Sigmoid colon (tissue), 7 donors: ENCODE measurements around the gene MYOC. TPM values are rescaled to one million over a fixed set of nuclear protein-coding genes. Genes with fewer than 3 reads are reported as not detected.
"Not testable (repeated sequence)": the region's sequence is repeated elsewhere in the genome, so short reads cannot be mapped to it uniquely, and the experiment has no call there.

Experiments used
- DNase-seq: peaks from one replicate; pipeline ENCODE4 v3.0.0-alpha.2; 2019
- H3K27ac ChIP-seq, 4 donors: fragments of 200-600 bp; sonication (generic); one replicate each; pipeline ENCODE4 v1.5.1; 2016 to 2019; ENCODE audit warnings: mild to moderate bottlenecking in 1 of 4
- H3K27me3 ChIP-seq, 3 donors: fragments of 200-600 bp; sonication (generic); one replicate each; pipeline ENCODE4 v1.5.1; 2019; ENCODE audit warnings: mild to moderate bottlenecking in 1 of 3
- H3K36me3 ChIP-seq, 4 donors: fragments of 200-600 bp; sonication (generic); one replicate each; pipeline ENCODE4 v1.5.1; 2016 to 2019
- H3K4me1 ChIP-seq, 4 donors: fragments of 200-600 bp; sonication (generic); one replicate each; pipeline ENCODE4 v1.5.1; 2017 to 2019
- H3K4me3 ChIP-seq, 4 donors: fragments of 200-600 bp; sonication (generic); one replicate each; pipeline ENCODE4 v1.5.1; 2017 to 2019; ENCODE audit warnings: mild to moderate bottlenecking in 2 of 4, moderate library complexity in 1 of 4
- H3K9me3 ChIP-seq, 4 donors: fragments of 200-600 bp in 3 of 4; sonication (generic) in 3 of 4; one replicate each; pipeline versions ENCODE4 v1.5.1 to v1.6.1; 2013 to 2019
- CTCF ChIP-seq, 4 experiments: fragments of 450-650 bp in 3 of 4; fragments of 200-600 bp in 1 of 4; IDR thresholded peaks; one replicate each; pipeline ENCODE4 v1.5.1; 2016 to 2019; ENCODE audit warnings: antibody characterized with exemption in 4 of 4, mild to moderate bottlenecking in 3 of 4, moderate library complexity in 2 of 4
- EP300 ChIP-seq, 4 donors: sonication (generic); formaldehyde crosslinking; IDR thresholded peaks; one replicate each; pipeline ENCODE4 v1.6.1; 2017; ENCODE audit warnings: antibody characterized with exemption in 4 of 4
- POLR2A ChIP-seq, 2 donors: fragments of 450-650 bp; IDR thresholded peaks; one replicate each; pipeline ENCODE4 v1.6.1; 2016; ENCODE audit warnings: antibody characterized with exemption in 2 of 2, mild to moderate bottlenecking in 2 of 2, moderate library complexity in 2 of 2
- POLR2AphosphoS5 ChIP-seq, 4 donors: sonication (generic); formaldehyde crosslinking; IDR thresholded peaks; one replicate each; pipeline ENCODE4 v1.6.1; 2017; ENCODE audit warnings: antibody characterized with exemption in 4 of 4
- WGBS, 2 donors: extraction: QIAGEN DNeasy Blood & Tissue Kit; methylation state at CpG; one replicate each; pipeline ENCODE4 v1.1.7; 2013; 5-methylcytosine and 5-hydroxymethylcytosine counted together
- intact Hi-C: fragments of 100-400 bp; cut with DNase I; formaldehyde crosslinking; loops from one replicate; pipeline ENCODE4 v1.15.1; 2023
- polyA plus RNA-seq, 3 donors: library from polyadenylated mRNA; stranded (reverse); fragments of 200-250 nt; gene quantifications; one replicate each; pipeline ENCODE4 v1.2.3, GENCODE V29; 2013
- total RNA-seq, 4 donors: library from RNA; depleted of rRNA; stranded (reverse); fragments of >200 nt; gene quantifications; one replicate each; pipeline ENCODE4 v1.1.0, GENCODE V29; 2016
- donor health status: healthy with polysubstance abuse.
- donor health status: Bipolar disorder and iron deficiency.
- donor health status: healthy.

Gene MYOC
- total and polyA plus RNA-seq, 7 donors, result 0.50 to 31.0 (median 6.7) TPM; not detected in 1

GRCh38 chr1:171622152-171622462 lies 30.4 kb downstream of the MYOC start, which contains the start of gene MYOCOS:
TSS of gene MYOCOS (plus strand) at chr1:171622243. CDS start at chr1:171623884, 1,641 bp downstream.
- H3K4me3 ChIP-seq, result no peak within 1 kb of the TSS
- 79 to 82% methylated on average over 7 of the region's 7 CpGs for WGBS, 2 donors
- no peaks in the 10 kb centered on the region for H3K27me3 ChIP-seq
- TF ChIP-seq EP300 (IDR thresholded peaks at IDR 0.05) (no peak), POLR2A (IDR thresholded peaks at IDR 0.05) (no peak), CTCF (IDR thresholded peaks at IDR 0.05) (no peak), POLR2AphosphoS5 (IDR thresholded peaks at IDR 0.05) (no peak)
- H3K9me3 ChIP-seq, result no peaks in the 10 kb centered on the region
- no peaks in the 10 kb centered on the region for H3K4me1 ChIP-seq
- DNase-seq, result no peak
- no peaks in the 10 kb centered on the region for H3K36me3 ChIP-seq
- intact Hi-C loops, result no loop called here
- no peak within 1 kb of the TSS for H3K27ac ChIP-seq

- no peak for DNase-seq
- WGBS, 2 donors, result 76 to 84% methylated on average over 2 of the region's 2 CpGs
- H3K4me1 ChIP-seq, result no peaks in the 10 kb centered on the region
- TF ChIP-seq POLR2AphosphoS5 (IDR thresholded peaks at IDR 0.05), result no peak
- intact Hi-C loops, result no loop called here
- no peak overlapping the region for H3K4me3 ChIP-seq
- H3K27me3 ChIP-seq, result no peaks in the 10 kb centered on the region
- H3K27ac ChIP-seq, result no peak overlapping the region
- H3K9me3 ChIP-seq, result no peaks in the 10 kb centered on the region
- H3K36me3 ChIP-seq, result no peaks in the 10 kb centered on the region
Measured at GRCh38 chr1:171616586-171616985, 35.9 kb downstream of the MYOC start.

- H3K4me3 ChIP-seq, H3K4me1 ChIP-seq, H3K36me3 ChIP-seq, DNase-seq, H3K9me3 ChIP-seq, intact Hi-C loops, H3K27ac ChIP-seq, H3K27me3 ChIP-seq: not testable (repeated sequence)
- 70 to 84% methylated on average over 14 of the region's 14 CpGs for WGBS, 2 donors
Measured at GRCh38 chr1:171615122-171615906, 37.2 kb downstream of the MYOC start.

GRCh38 chr1:171613282-171613681 lies 39.2 kb downstream of the MYOC start:
- Histone ChIP-seq H3K27me3 (no peaks in the 10 kb centered on the region), H3K27ac (no peak overlapping the region), H3K36me3 (no peaks in the 10 kb centered on the region), H3K4me3 (no peak overlapping the region), H3K9me3 (no peaks in the 10 kb centered on the region), H3K4me1 (no peaks in the 10 kb centered on the region)
- TF ChIP-seq CTCF (IDR thresholded peaks at IDR 0.05) (no peak), EP300 (IDR thresholded peaks at IDR 0.05) (no peak), POLR2A (IDR thresholded peaks at IDR 0.05) (no peak), POLR2AphosphoS5 (IDR thresholded peaks at IDR 0.05) (no peak)
- intact Hi-C loops, result no loop called here
- DNase-seq, result no peak
- WGBS, 2 donors, result 90 to 100% methylated on average over 1 of the region's 1 CpG

- 90% methylated on average over 2 of the region's 2 CpGs for WGBS, 2 donors
- Histone ChIP-seq H3K9me3 (no peaks in the 10 kb centered on the region), H3K4me3 (no peak overlapping the region), H3K4me1 (no peaks in the 10 kb centered on the region), H3K27me3 (no peaks in the 10 kb centered on the region), H3K36me3 (no peaks in the 10 kb centered on the region), H3K27ac (no peak overlapping the region)
- TF ChIP-seq POLR2A (IDR thresholded peaks at IDR 0.05) (no peak), EP300 (IDR thresholded peaks at IDR 0.05) (no peak), POLR2AphosphoS5 (IDR thresholded peaks at IDR 0.05) (no peak)
- DNase-seq, result no peak
- intact Hi-C loops, result no loop called here
Measured at GRCh38 chr1:171611306-171611705, 41.2 kb downstream of the MYOC start.

- Histone ChIP-seq H3K9me3 (no peaks in the 10 kb centered on the region), H3K27ac (no peak overlapping the region), H3K4me3 (no peak overlapping the region), H3K36me3 (no peaks in the 10 kb centered on the region), H3K4me1 (no peaks in the 10 kb centered on the region), H3K27me3 (no peaks in the 10 kb centered on the region)
- 82 to 92% methylated on average over 2 of the region's 2 CpGs for WGBS, 2 donors
- no peak for DNase-seq
- intact Hi-C loops, result no loop called here
- TF ChIP-seq EP300 (IDR thresholded peaks at IDR 0.05) (no peak), POLR2AphosphoS5 (IDR thresholded peaks at IDR 0.05) (no peak), POLR2A (IDR thresholded peaks at IDR 0.05) (no peak), CTCF (IDR thresholded peaks at IDR 0.05) (no peak)
Measured at GRCh38 chr1:171610385-171610784, 42.1 kb downstream of the MYOC start.
